Measurements from ENCODE around the gene MMP28. TPM values are rescaled to one million over a fixed set of nuclear protein-coding genes. Genes with fewer than 3 reads are reported as not detected.

Gene MMP28
- total and polyA plus RNA-seq, 2 donors (not counting 1 experiment from before 2014, with no cell fraction given), result 0.15 to 2.0 TPM

- H3K79me2 ChIP-seq (ENCODE audit: control insufficient read depth, insufficient read depth, low read length), result peaks cover 49% of the 10 kb centered on the region
Measured at GRCh38 chr17:35808962-35809854, 13.8 kb upstream of the MMP28 start, which contains the start of gene TAF15. Gene TAF15, plus strand, starts transcription at chr17:35809484. Its CDS starts 86 bp downstream, at chr17:35809570.

More at GRCh38 chr17:35808962-35809854, 13.8 kb upstream of the MMP28 start, which contains the start of gene TAF15:
- intact Hi-C loops (cut with micrococcal nuclease), result loop anchor here (1.0 to 10.0 kb wide), 4 partner anchors 45 to 241 kb away; partner anchors contain the start of gene AP2B1
- Histone ChIP-seq H3K9me3 (ENCODE audit: control extremely low read depth in 1 of 3, control insufficient read depth in 2 of 3, insufficient read depth in 1 of 3, low read length in 2 of 3) (no peaks in the 10 kb centered on the region), H4K20me1 (ENCODE audit: control insufficient read depth, insufficient read depth, low read length, poor library complexity, severe bottlenecking) (peaks cover 41% of the 10 kb centered on the region), H3K4me1 (ENCODE audit: control insufficient read depth in 2 of 2, insufficient read depth in 2 of 2, low read length in 2 of 2) (peaks cover 29 to 34% of the 10 kb centered on the region in 2 donors), H3K27me3 (replicated peaks in 1 of 4; ENCODE audit: control extremely low read depth in 1 of 4, control insufficient read depth in 3 of 4, insufficient read depth in 4 of 4, low read length in 3 of 4) (no peaks in the 10 kb centered on the region), H3K9ac (ENCODE audit: low read length) (peak within 1 kb of the TSS; percentile 97), H2AFZ (ENCODE audit: insufficient read depth, low read depth, low read length, poor library complexity, severe bottlenecking) (peak within 1 kb of the TSS; percentile 60), H3K36me3 (replicated peaks in 1 of 2; ENCODE audit: control extremely low read depth in 1 of 2, control insufficient read depth in 1 of 2, extremely low read depth in 1 of 2, insufficient read depth in 2 of 2, low read length in 1 of 2) (no peaks in the 10 kb centered on the region), H3K4me3 (ENCODE audit: control extremely low read depth in 1 of 5, extremely low read depth in 1 of 5, insufficient read depth in 1 of 5, low read depth in 2 of 5, low read length in 4 of 5) (peak within 1 kb of the TSS; percentile 71 to 92 (median 90)), H3K4me2 (replicated peaks; ENCODE audit: low read depth, low read length, poor library complexity, severe bottlenecking) (peak within 1 kb of the TSS; percentile 85), H3K27ac (ENCODE audit: low read length in 2 of 2) (peak within 1 kb of the TSS; percentile 91 to 93)
- Mint-ChIP-seq H3K4me1 (peaks cover 47% of the 10 kb centered on the region), H3K4me3 (peak within 1 kb of the TSS; percentile 92), H3K27me3 (no peaks in the 10 kb centered on the region), H3K27ac (peak within 1 kb of the TSS; percentile 97), H3K9me3 (ENCODE audit: insufficient read depth) (no peaks in the 10 kb centered on the region)
- ATAC-seq (ENCODE audit: low read depth) (peak; percentile 87), DNase-seq (peak; percentile 98)
- ChIA-PET CTCF (interaction anchor here (0.7 to 8.7 kb wide), 16 partner anchors 8 to 1140 kb away, joined by 3 to 349 read pairs (median 5); partner anchors contain the start of genes AATF and C17orf50), POLR2A (interaction anchor here (1.0 to 2.8 kb wide), 6 partner anchors 9 to 231 kb away, joined by 3 to 33 read pairs (median 6); partner anchors contain the start of genes MMP28 and PEX12)
- TF ChIP-seq CTCF (IDR thresholded peaks at IDR 0.05) (peak; percentile 81), EZH2 (IDR thresholded peaks at IDR 0.05; ENCODE audit: borderline replicate concordance, insufficient read depth, low read depth, low read length, poor library complexity, severe bottlenecking) (no peak)
- under 1% methylated on average over 58 of the region's 71 CpGs for WGBS (ENCODE audit: insufficient coverage)
